Astrocyte (in vitro differentiated cells and primary cell): ENCODE measurements around the gene EMX1. TPM values are rescaled to one million over a fixed set of nuclear protein-coding genes. Genes with fewer than 3 reads are reported as not detected.

Experiments
- DNase-seq: peaks from one replicate; pipeline ENCODE4 v3.0.0-alpha.2; 2010; ENCODE audit warnings: low read depth
- FAIRE-seq: peaks from 2 replicates; lab custom pipeline; 2011; peaks lifted over from hg19 to GRCh38; lab: Jason Lieb, UNC
- H2AFZ ChIP-seq: 2 replicates; pipeline ENCODE4 v1.6.0; 2012; ENCODE audit warnings: low read depth, low read length, inconsistent platforms
- H3K27ac ChIP-seq: 2 replicates; pipeline ENCODE4 v1.5.1; 2011; ENCODE audit warnings: low read depth, low read length, inconsistent platforms
- H3K27me3 ChIP-seq: 2 replicates; pipeline ENCODE4 v1.6.0; 2011; ENCODE audit warnings: low read length, inconsistent platforms; ENCODE audit not compliant: insufficient read depth
- H3K36me3 ChIP-seq: 2 replicates; pipeline ENCODE4 v1.5.1; 2011; ENCODE audit warnings: low read length, inconsistent platforms; ENCODE audit not compliant: insufficient read depth
- H3K4me1 ChIP-seq: 2 replicates; pipeline ENCODE4 v1.5.1; 2011; ENCODE audit warnings: low read length, inconsistent platforms; ENCODE audit not compliant: insufficient read depth
- H3K4me2 ChIP-seq: 2 replicates; pipeline ENCODE4 v1.6.0; 2012; ENCODE audit warnings: low read length, inconsistent platforms
- H3K4me3 ChIP-seq: 2 replicates; pipeline ENCODE4 v1.5.1; 2011; ENCODE audit warnings: low read depth, mild to moderate bottlenecking, low read length, inconsistent platforms; ENCODE audit not compliant: insufficient read depth
- H3K79me2 ChIP-seq: 2 replicates; pipeline ENCODE4 v1.6.0; 2012; ENCODE audit warnings: mild to moderate bottlenecking, low read length, inconsistent platforms; ENCODE audit not compliant: insufficient read depth
- H3K9ac ChIP-seq: 2 replicates; pipeline ENCODE4 v1.6.0; 2012; ENCODE audit warnings: mild to moderate bottlenecking, low read length, inconsistent platforms
- H3K9me3 ChIP-seq: 2 replicates; pipeline ENCODE4 v1.5.1; 2012; ENCODE audit warnings: low read depth, mild to moderate bottlenecking, low read length, inconsistent platforms; ENCODE audit not compliant: insufficient read depth
- H4K20me1 ChIP-seq: 2 replicates; pipeline ENCODE4 v1.6.0; 2012; ENCODE audit warnings: low read length, inconsistent platforms; ENCODE audit not compliant: insufficient read depth
- H3K27ac Mint-ChIP-seq: one replicate; pipeline ENCODE4 v1.8.0; 2021; ENCODE audit warnings: mild to moderate bottlenecking, mixed read lengths; ENCODE audit not compliant: unreplicated experiment
- H3K27me3 Mint-ChIP-seq: one replicate; pipeline ENCODE4 v1.8.0; 2021; ENCODE audit warnings: low read depth, mixed read lengths; ENCODE audit not compliant: unreplicated experiment
- H3K36me3 Mint-ChIP-seq: one replicate; pipeline ENCODE4 v1.8.0; 2021; ENCODE audit warnings: low read depth, mixed read lengths; ENCODE audit not compliant: unreplicated experiment
- H3K4me1 Mint-ChIP-seq: one replicate; pipeline ENCODE4 v1.8.0; 2021; ENCODE audit warnings: low read depth, mixed read lengths; ENCODE audit not compliant: unreplicated experiment
- H3K4me3 Mint-ChIP-seq: one replicate; pipeline ENCODE4 v1.8.0; 2021; ENCODE audit warnings: mild to moderate bottlenecking, moderate library complexity, mixed read lengths; ENCODE audit not compliant: unreplicated experiment
- H3K9me3 Mint-ChIP-seq: one replicate; pipeline ENCODE4 v1.8.0; 2021; ENCODE audit warnings: mild to moderate bottlenecking, mixed read lengths; ENCODE audit not compliant: unreplicated experiment
- CTCF ChIP-seq: IDR thresholded peaks from 2 replicates; pipeline ENCODE4 v1.5.1; 2011; ENCODE audit warnings: low read depth, mild to moderate bottlenecking, inconsistent platforms, low read length, moderate library complexity; ENCODE audit not compliant: insufficient read depth
- EZH2 ChIP-seq: IDR thresholded peaks from 2 replicates; pipeline ENCODE4 v1.6.1; 2012; ENCODE audit warnings: mild to moderate bottlenecking, low read length, inconsistent platforms; ENCODE audit not compliant: insufficient read depth
- total RNA-seq: library from RNA; stranded (reverse); gene quantifications from 2 replicates; pipeline ENCODE4 v1.2.1, GENCODE V29; 2021

Gene EMX1
- total RNA-seq, 1 donor from 2014 or later = 0.48 TPM

GRCh38 chr2:72927619-72928550 is 10.6 kb downstream of the EMX1 start:
- H3K36me3 ChIP-seq = no peaks in the 10 kb centered on the region
- H3K4me3 ChIP-seq = no peak overlapping the region
- H3K27ac ChIP-seq = no peak overlapping the region
- peaks cover 2% of the 10 kb centered on the region for H3K9me3 Mint-ChIP-seq
- peaks cover 4% of the 10 kb centered on the region for H3K4me1 Mint-ChIP-seq
- no peak overlapping the region for H3K4me2 ChIP-seq
- FAIRE-seq (no peak), DNase-seq (no peak)
- no peak overlapping the region for H3K9ac ChIP-seq
- peaks cover 15% of the 10 kb centered on the region for H3K4me1 ChIP-seq
- peaks cover 19% of the 10 kb centered on the region for H3K27me3 Mint-ChIP-seq
- no peaks in the 10 kb centered on the region for H3K79me2 ChIP-seq
- peaks cover 11% of the 10 kb centered on the region for H3K9me3 ChIP-seq
- H4K20me1 ChIP-seq = no peaks in the 10 kb centered on the region
- no peak overlapping the region for H3K27ac Mint-ChIP-seq
- no peaks in the 10 kb centered on the region for H3K36me3 Mint-ChIP-seq
- TF ChIP-seq EZH2 = no peak
- TF ChIP-seq CTCF = no peak
- no peak overlapping the region for H2AFZ ChIP-seq
- peaks cover 72% of the 10 kb centered on the region for H3K27me3 ChIP-seq
- no peak overlapping the region for H3K4me3 Mint-ChIP-seq

DNA sequence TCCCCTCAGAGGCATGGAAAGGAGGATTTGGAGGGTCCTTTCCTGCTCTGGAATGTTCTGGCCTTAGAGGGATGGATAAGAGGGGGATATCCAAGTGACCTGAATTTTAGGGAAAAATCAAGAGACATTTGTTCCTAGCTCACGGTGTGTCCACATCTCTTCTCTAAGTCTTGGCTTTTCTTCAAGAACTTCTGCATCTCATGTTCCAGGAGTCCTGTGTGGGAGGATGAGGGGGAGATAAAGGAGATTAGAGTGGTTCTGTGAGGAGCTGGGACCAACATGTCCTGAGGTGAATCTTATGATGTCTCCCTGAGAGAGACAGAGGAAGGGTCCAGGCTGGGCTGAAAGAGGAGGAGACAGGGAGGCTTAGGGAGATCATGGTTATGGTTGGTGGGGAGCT is 11.7 kb downstream of the EMX1 start:
- H3K9ac ChIP-seq = no peak overlapping the region
- H3K4me3 Mint-ChIP-seq = no peak overlapping the region
- H3K9me3 ChIP-seq = peaks cover 1% of the 10 kb centered on the region
- TF ChIP-seq EZH2 (no peak), CTCF (no peak)
- H4K20me1 ChIP-seq = no peaks in the 10 kb centered on the region
- no peak overlapping the region for H3K27ac ChIP-seq
- no peak overlapping the region for H3K4me3 ChIP-seq
- H3K36me3 Mint-ChIP-seq = no peaks in the 10 kb centered on the region
- H3K4me1 ChIP-seq = peaks cover 15% of the 10 kb centered on the region
- no peak overlapping the region for H3K27ac Mint-ChIP-seq
- peaks cover 15% of the 10 kb centered on the region for H3K27me3 Mint-ChIP-seq
- no peaks in the 10 kb centered on the region for H3K79me2 ChIP-seq
- DNase-seq = no peak
- no peaks in the 10 kb centered on the region for H3K36me3 ChIP-seq
- H2AFZ ChIP-seq = no peak overlapping the region
- FAIRE-seq = no peak
- H3K27me3 ChIP-seq = peaks cover 60% of the 10 kb centered on the region
- H3K4me1 Mint-ChIP-seq = peaks cover 4% of the 10 kb centered on the region
- no peak overlapping the region for H3K4me2 ChIP-seq
- H3K9me3 Mint-ChIP-seq = no peaks in the 10 kb centered on the region
